Measurements from ENCODE around the gene DISP3.
A peak's percentile ranks its signal among the peaks of the same experiment; 100 is the strongest.

DISP3 gene

GRCh38 chr1:11524465-11525150 lies 45.7 kb downstream of the DISP3 start:
- no peak for DNase-seq (ENCODE audit: low read depth, low spot score)
- H3K4me3 ChIP-seq (ENCODE audit: low read length): no peak overlapping the region

GRCh38 chr1:11525151-11525505 lies 46.2 kb downstream of the DISP3 start:
- H3K4me3 ChIP-seq (ENCODE audit: low read length): no peak overlapping the region
- no peak for DNase-seq (ENCODE audit: low read depth, low spot score)

- no peak overlapping the region for H3K4me3 ChIP-seq (ENCODE audit: low read length)
- no peak for DNase-seq (ENCODE audit: low read depth, low spot score)
Observed at GRCh38 chr1:11525516-11525915, 46.6 kb downstream of the DISP3 start.

GRCh38 chr1:11526071-11526895 lies 47.3 kb downstream of the DISP3 start:
- DNase-seq (ENCODE audit: low read depth, low spot score): no peak
- no peak overlapping the region for H3K4me3 ChIP-seq (ENCODE audit: low read length)

- DNase-seq (ENCODE audit: low read depth, low spot score): no peak
- no peak overlapping the region for H3K4me3 ChIP-seq (ENCODE audit: low read length)
Observed at GRCh38 chr1:11527541-11528452, 48.8 kb downstream of the DISP3 start.

GRCh38 chr1:11528611-11529261 lies 49.8 kb downstream of the DISP3 start:
- no peak for DNase-seq (ENCODE audit: low read depth, low spot score)
- no peak overlapping the region for H3K4me3 ChIP-seq (ENCODE audit: low read length)

- DNase-seq (ENCODE audit: low read depth, low spot score): no peak
- H3K4me3 ChIP-seq (ENCODE audit: low read length): no peak overlapping the region
Observed at GRCh38 chr1:11529330-11529729, 50.4 kb downstream of the DISP3 start.

- no peak overlapping the region for H3K4me3 ChIP-seq (ENCODE audit: low read length)
- DNase-seq (ENCODE audit: low read depth, low spot score): no peak
Observed at GRCh38 chr1:11529763-11530730, 51.1 kb downstream of the DISP3 start.

- no peak overlapping the region for H3K4me3 ChIP-seq (ENCODE audit: low read length)
- no peak for DNase-seq (ENCODE audit: low read depth, low spot score)
Observed at GRCh38 chr1:11530731-11531311, 51.9 kb downstream of the DISP3 start.

- no peak for DNase-seq (ENCODE audit: low read depth, low spot score)
- H3K4me3 ChIP-seq (ENCODE audit: low read length): no peak overlapping the region
Observed at GRCh38 chr1:11531314-11531870, 52.4 kb downstream of the DISP3 start.

- DNase-seq (ENCODE audit: low read depth, low spot score): no peak
- no peak overlapping the region for H3K4me3 ChIP-seq (ENCODE audit: low read length)
Observed at GRCh38 chr1:11531943-11532342, 53.0 kb downstream of the DISP3 start.

- no peak overlapping the region for H3K4me3 ChIP-seq (ENCODE audit: low read length)
- DNase-seq (ENCODE audit: low read depth, low spot score): no peak
Observed at GRCh38 chr1:11533790-11534787, 55.1 kb downstream of the DISP3 start.

GRCh38 chr1:11534846-11535245 lies 55.9 kb downstream of the DISP3 start:
- H3K4me3 ChIP-seq (ENCODE audit: low read length): no peak overlapping the region

GRCh38 chr1:11535316-11535715 lies 56.4 kb downstream of the DISP3 start:
- DNase-seq (ENCODE audit: low read depth, low spot score): no peak
- H3K4me3 ChIP-seq (ENCODE audit: low read length): no peak overlapping the region

More at GRCh38 chr1:11534846-11535245, 55.9 kb downstream of the DISP3 start:
- DNase-seq (ENCODE audit: low read depth, low spot score): peak; percentile 8

GRCh38 chr1:11535761-11536572 lies 57.0 kb downstream of the DISP3 start:
- no peak for DNase-seq (ENCODE audit: low read depth, low spot score)
- no peak overlapping the region for H3K4me3 ChIP-seq (ENCODE audit: low read length)

All from Jurkat, Clone E6-1 (cell line).